ENCODE data around the gene PRM2.

- no peak for TF ChIP-seq CTCF (IDR thresholded peaks at IDR 0.05; ENCODE audit: insufficient read depth, low read length, poor library complexity, severe bottlenecking)
- TF ChIP-seq EZH2phosphoT487 (conservative IDR thresholded peaks at IDR 0.05; ENCODE audit: low read length) = no peak
These were observed 12.9 kb upstream of the PRM2 start for GRCh38 chr16:11289202-11289601.
